HEK293 (cell line): Measurements from ENCODE around the gene SCYGR3.

Source experiments
- CTCF ChIP-seq: fragments of 450-650 bp; formaldehyde crosslinking; IDR thresholded peaks from 2 replicates; pipeline ENCODE4 v1.5.1; 2016; ENCODE audit warnings: missing biosample characterization, missing genetic modification characterization
- KLF10 ChIP-seq: fragments of 450-650 bp; IDR thresholded peaks from 2 replicates; pipeline ENCODE4 v1.5.1; 2018; ENCODE audit warnings: missing biosample characterization, mild to moderate bottlenecking, missing genetic modification characterization
- ZNF146 ChIP-seq: fragments of 450-650 bp; formaldehyde crosslinking; IDR thresholded peaks from 2 replicates; pipeline ENCODE4 v1.5.1; 2016; ENCODE audit warnings: missing biosample characterization, missing genetic modification characterization
- ZNF211 ChIP-seq: fragments of 450-650 bp; formaldehyde crosslinking; IDR thresholded peaks from 2 replicates; pipeline ENCODE4 v1.5.1; 2016; ENCODE audit warnings: low read depth, missing biosample characterization, missing genetic modification characterization

GRCh38 chr2:227615906-227616305 is 1.3 kb upstream of the SCYGR3 start:
- no peak for TF ChIP-seq CTCF
- TF ChIP-seq ZNF211 (tag by site-specific recombination): no peak
- TF ChIP-seq KLF10 (tag by site-specific recombination): no peak
- no peak for TF ChIP-seq ZNF146 (tag by site-specific recombination)
